GM23338 (cell line): ENCODE data around the gene C1QBP.

ENCODE experiments used
- CTCF ChIP-seq, 2 experiments: fragments of 200-600 bp in 1 of 2; sonication (generic) in 1 of 2; conservative IDR thresholded peaks; 2 replicates each; pipeline versions ENCODE4 v1.5.1 to v1.6.1; 2016 to 2017; ENCODE audit warnings: antibody characterized with exemption in 2 of 2, low read depth in 2 of 2, mild to moderate bottlenecking in 2 of 2, moderate library complexity in 1 of 2
- EZH2 ChIP-seq: fragments of 200-600 bp; sonication (generic); IDR thresholded peaks from one replicate; pipeline ENCODE4 v1.8.0; 2017; ENCODE audit warnings: antibody characterized with exemption, mild to moderate bottlenecking, low read depth; ENCODE audit not compliant: unreplicated experiment
- EZH2phosphoT487 ChIP-seq: fragments of 200-600 bp; sonication (generic); IDR thresholded peaks from one replicate; pipeline ENCODE4 v1.8.1; 2018; ENCODE audit warnings: antibody characterized with exemption; ENCODE audit not compliant: unreplicated experiment
- POLR2AphosphoS5 ChIP-seq: IDR thresholded peaks from 2 replicates; pipeline ENCODE4 v1.6.1; 2016; ENCODE audit warnings: antibody characterized with exemption, low read depth
- REST ChIP-seq: IDR thresholded peaks from one replicate; pipeline ENCODE4 v1.6.1; 2018; ENCODE audit warnings: antibody characterized with exemption; ENCODE audit not compliant: unreplicated experiment
- ZNF331 ChIP-seq: fragments of 250-450 bp; sonication (Bioruptor Pico); IDR thresholded peaks from 2 replicates; pipeline ENCODE4 v1.5.0; 2020; ENCODE audit warnings: low read depth, mild to moderate bottlenecking, moderate library complexity

GRCh38 chr17:5485270-5486205 lies 46.6 kb upstream of the C1QBP start, which contains the start of gene DERL2:
- no peak for TF ChIP-seq CTCF (conservative IDR thresholded peaks at IDR 0.05; ENCODE audit: low read depth in 2 of 2)
- no peak for TF ChIP-seq EZH2phosphoT487
- no peak for TF ChIP-seq REST
- TF ChIP-seq POLR2AphosphoS5: no peak
- no peak for TF ChIP-seq EZH2
- TF ChIP-seq ZNF331 (CRISPR knock-in tag): no peak
